Measurements from ENCODE around the gene SORCS1. TPM values are rescaled to one million over a fixed set of nuclear protein-coding genes. Genes with fewer than 3 reads are reported as not detected.

The SORCS1 gene
- polyA plus RNA-seq, 3 donors: 0.09 TPM; not detected in 2

GRCh38 chr10:106972381-106972780, 192.1 kb downstream of the SORCS1 start:
- H3K27ac ChIP-seq (ENCODE audit: low read depth in 1 of 2, low read length in 2 of 2): no peak overlapping the region
- TF ChIP-seq CTCF (IDR thresholded peaks at IDR 0.05): no peak
- intact Hi-C loops (cut with micrococcal nuclease): no loop called here
- H3K4me3 Mint-ChIP-seq: no peak overlapping the region
- H3K27me3 ChIP-seq (ENCODE audit: control insufficient read depth in 2 of 2, insufficient read depth in 2 of 2, low read length in 2 of 2): no peaks in the 10 kb centered on the region
- H3K36me3 Mint-ChIP-seq: no peaks in the 10 kb centered on the region
- no peak overlapping the region for H3K4me3 ChIP-seq (replicated peaks in 1 of 3; ENCODE audit: low read depth in 2 of 3, low read length in 3 of 3)
- peaks cover 3 to 4% of the 10 kb centered on the region in 2 donors for H3K4me1 ChIP-seq (ENCODE audit: control insufficient read depth in 1 of 2, insufficient read depth in 2 of 2, low read length in 2 of 2)
- no peak overlapping the region for H3K4me2 ChIP-seq (replicated peaks; ENCODE audit: extremely low read depth, low read length, poor library complexity, severe bottlenecking)
- peaks cover 0 to 11% (median 4%) of the 10 kb centered on the region in 7 donors for H3K9me3 Mint-ChIP-seq
- H3K9ac ChIP-seq (ENCODE audit: insufficient read depth, low read length, poor library complexity, severe bottlenecking): no peak overlapping the region
- WGBS (ENCODE audit: insufficient coverage): no CpG with 5 or more reads among the region's 2 CpGs
- no peak overlapping the region for H2AFZ ChIP-seq (ENCODE audit: insufficient read depth, low read depth, low read length, poor library complexity, severe bottlenecking)
- H4K20me1 ChIP-seq (ENCODE audit: insufficient read depth, low read length): no peaks in the 10 kb centered on the region
- H3K9me3 ChIP-seq (replicated peaks in 1 of 2; ENCODE audit: control insufficient read depth in 1 of 2, insufficient read depth in 1 of 2, low read length in 2 of 2): no peaks in the 10 kb centered on the region
- peaks cover 6% of the 10 kb centered on the region for H3K4me1 Mint-ChIP-seq
- no peak overlapping the region for H3K27ac Mint-ChIP-seq
- no peaks in the 10 kb centered on the region for H3K79me2 ChIP-seq (ENCODE audit: insufficient read depth, low read length)
- H3K36me3 ChIP-seq (replicated peaks in 1 of 2; ENCODE audit: control insufficient read depth in 1 of 2, insufficient read depth in 2 of 2, low read length in 2 of 2): no peaks in the 10 kb centered on the region
- DNase-seq: no peak
- peaks cover 0 to 4% (median 1%) of the 10 kb centered on the region in 3 donors for H3K27me3 Mint-ChIP-seq (ENCODE audit: low read depth in 3 of 3)

GRCh38 chr10:106971411-106971831, 193.1 kb downstream of the SORCS1 start:
- no peak for TF ChIP-seq CTCF (IDR thresholded peaks at IDR 0.05)
- Mint-ChIP-seq H3K4me3 (no peak overlapping the region), H3K27me3 (ENCODE audit: low read depth in 3 of 3) (peaks cover 0 to 4% (median 1%) of the 10 kb centered on the region in 3 donors), H3K36me3 (no peaks in the 10 kb centered on the region), H3K4me1 (peaks cover 11% of the 10 kb centered on the region), H3K27ac (no peak overlapping the region), H3K9me3 (peaks cover 0 to 10% (median 3%) of the 10 kb centered on the region in 7 donors)
- no peaks in the 10 kb centered on the region for H4K20me1 ChIP-seq (ENCODE audit: insufficient read depth, low read length)
- peaks cover 4 to 6% of the 10 kb centered on the region in 2 donors for H3K4me1 ChIP-seq (ENCODE audit: control insufficient read depth in 1 of 2, insufficient read depth in 2 of 2, low read length in 2 of 2)
- no peaks in the 10 kb centered on the region for H3K79me2 ChIP-seq (ENCODE audit: insufficient read depth, low read length)
- WGBS (ENCODE audit: insufficient coverage): no CpG with 5 or more reads among the region's 1 CpG
- intact Hi-C loops (cut with micrococcal nuclease): no loop called here
- no peak overlapping the region for H3K27ac ChIP-seq (ENCODE audit: low read depth in 1 of 2, low read length in 2 of 2)
- no peak overlapping the region for H3K9ac ChIP-seq (ENCODE audit: insufficient read depth, low read length, poor library complexity, severe bottlenecking)
- no peak for DNase-seq
- H3K36me3 ChIP-seq (replicated peaks in 1 of 2; ENCODE audit: control insufficient read depth in 1 of 2, insufficient read depth in 2 of 2, low read length in 2 of 2): no peaks in the 10 kb centered on the region
- no peak overlapping the region for H3K4me3 ChIP-seq (replicated peaks in 1 of 3; ENCODE audit: low read depth in 2 of 3, low read length in 3 of 3)
- H3K27me3 ChIP-seq (ENCODE audit: control insufficient read depth in 2 of 2, insufficient read depth in 2 of 2, low read length in 2 of 2): no peaks in the 10 kb centered on the region
- no peaks in the 10 kb centered on the region for H3K9me3 ChIP-seq (replicated peaks in 1 of 2; ENCODE audit: control insufficient read depth in 1 of 2, insufficient read depth in 1 of 2, low read length in 2 of 2)
- H3K4me2 ChIP-seq (replicated peaks; ENCODE audit: extremely low read depth, low read length, poor library complexity, severe bottlenecking): no peak overlapping the region
- H2AFZ ChIP-seq (ENCODE audit: insufficient read depth, low read depth, low read length, poor library complexity, severe bottlenecking): no peak overlapping the region

Data from CD14-positive monocyte (primary cell).